HG03097 (cell line): ENCODE data around the gene SGCE.

ENCODE experiments used
- ATAC-seq: cut with Tn5 transposase; IDR thresholded peaks from one replicate; pipeline ENCODE4 v1.9.1; 2021; ENCODE audit not compliant: unreplicated experiment, low FRiP score

The SGCE gene

DNA sequence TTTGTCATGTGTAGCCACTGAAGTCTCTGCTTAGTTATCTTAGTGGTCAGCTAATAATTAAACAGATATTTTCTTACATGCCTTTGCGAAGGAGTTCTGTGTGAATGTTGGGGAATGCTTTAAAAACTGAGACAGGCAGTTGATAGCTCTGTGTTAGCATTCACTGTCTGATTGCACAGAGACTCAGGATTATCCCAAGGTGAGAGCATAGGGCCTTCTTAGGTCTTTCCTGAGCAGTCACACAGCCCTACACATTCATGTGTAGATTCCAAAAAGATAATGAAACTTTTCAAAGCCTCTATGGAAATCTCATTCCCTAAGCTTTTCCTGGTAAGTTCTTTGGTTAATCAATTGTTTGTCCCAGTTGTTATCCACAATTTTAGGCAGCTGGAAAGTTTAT, 78.6 kb downstream of the SGCE start:
- no peak for ATAC-seq

GRCh38 chr7:94576316-94576715, 79.6 kb downstream of the SGCE start:
- no peak for ATAC-seq

- ATAC-seq = no peak
Observed at GRCh38 chr7:94575646-94576045, 80.3 kb downstream of the SGCE start.

GRCh38 chr7:94571816-94572215, 84.1 kb downstream of the SGCE start:
- ATAC-seq = no peak

DNA sequence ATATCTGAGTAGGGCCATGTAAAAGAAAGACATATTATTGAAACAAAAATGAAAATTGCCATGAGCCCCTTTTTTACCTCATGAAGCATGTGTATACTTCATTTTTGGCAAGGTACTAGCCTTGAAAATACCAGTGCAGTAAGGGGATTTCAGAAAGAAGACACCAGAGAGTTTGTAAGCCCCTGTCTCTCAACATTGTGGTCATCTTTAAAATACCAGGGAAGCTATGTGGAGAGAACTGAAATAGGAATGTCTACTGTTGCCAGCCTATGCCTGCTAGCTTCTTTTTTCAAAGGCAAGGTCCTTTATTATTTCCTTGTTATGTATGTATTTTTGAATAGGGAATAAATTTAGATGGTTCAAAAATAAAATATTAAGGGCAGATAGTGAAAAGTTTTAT, 88.5 kb downstream of the SGCE start:
- no peak for ATAC-seq

DNA sequence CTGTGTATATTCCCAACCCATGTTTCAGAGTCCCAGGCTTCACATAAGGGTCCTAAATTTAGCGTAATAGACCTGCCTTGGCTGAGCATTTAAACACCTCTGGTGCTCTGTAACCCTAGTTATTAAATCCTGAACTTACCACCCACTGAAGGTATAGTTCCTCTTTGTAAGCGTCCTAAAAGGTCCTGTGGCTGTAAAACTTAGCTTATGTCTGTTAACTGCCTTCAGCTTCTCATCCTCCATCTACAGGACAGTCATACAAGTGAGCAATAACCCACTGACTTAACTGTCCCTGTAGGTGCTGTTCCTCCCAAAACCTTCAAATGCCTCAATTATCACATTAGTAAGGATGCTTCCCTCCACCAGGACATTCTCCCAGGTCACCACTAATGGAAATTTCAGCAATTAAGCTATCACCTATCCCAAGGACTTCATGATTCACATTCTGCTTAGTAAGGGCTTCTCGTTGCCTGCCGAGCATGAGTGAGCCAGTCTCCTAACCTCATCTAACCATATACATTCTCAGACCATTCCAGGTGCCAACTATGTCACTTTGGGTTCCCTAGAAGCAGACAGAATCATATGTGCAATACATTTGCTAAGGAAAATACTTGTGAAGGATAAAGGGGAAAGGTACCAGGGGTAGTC, 90.6 kb downstream of the SGCE start:
- ATAC-seq = no peak

DNA sequence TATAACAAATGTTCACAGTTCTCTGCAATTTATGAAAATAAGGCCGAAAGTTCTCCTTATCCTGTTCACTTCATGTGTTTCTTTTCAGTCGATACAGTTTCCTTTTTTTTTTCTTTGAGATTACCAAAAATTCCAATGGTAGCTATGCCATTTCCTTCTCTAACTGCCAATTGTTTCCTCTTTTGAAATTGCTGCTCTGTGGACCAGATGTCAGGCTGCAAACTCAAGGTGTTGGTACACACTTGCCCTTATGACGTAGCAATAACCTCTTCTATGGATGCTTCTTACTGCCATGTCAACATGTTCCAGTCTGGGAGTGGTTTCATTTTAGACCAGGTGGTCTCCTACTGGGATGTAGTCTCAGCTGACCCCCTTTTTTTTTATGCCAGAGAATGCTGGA, 93.4 kb downstream of the SGCE start:
- no peak for ATAC-seq

DNA sequence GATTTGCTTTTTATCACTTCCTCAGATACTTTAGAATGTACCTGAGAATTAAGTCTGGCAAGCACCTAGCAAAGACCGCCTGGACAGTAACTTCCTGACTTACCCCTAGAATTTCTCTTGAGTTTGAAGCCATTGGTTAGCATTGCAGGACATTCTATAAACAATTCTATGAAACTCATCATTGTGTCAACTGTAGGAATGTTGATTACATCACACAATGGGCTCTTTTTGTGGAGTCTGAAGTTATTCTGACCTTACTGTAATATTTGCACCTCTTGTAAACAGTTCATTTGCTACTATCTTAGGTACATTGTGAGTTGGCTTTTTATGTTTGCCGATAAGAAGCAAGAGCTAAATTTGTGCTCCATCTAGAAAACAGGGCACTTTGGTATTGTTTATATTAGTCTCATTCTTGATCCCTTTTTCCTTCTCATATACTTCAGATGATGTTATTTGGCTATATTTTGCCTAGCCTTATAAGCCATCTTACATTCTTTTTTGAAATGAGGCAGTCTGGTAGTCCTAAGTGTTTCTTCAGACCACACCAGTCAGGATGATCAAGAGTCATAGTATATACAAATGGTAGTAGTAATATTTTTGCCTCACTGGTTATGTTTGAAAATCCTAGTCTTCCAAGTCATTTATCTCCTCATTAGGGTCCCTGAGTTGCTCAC, 94.0 kb downstream of the SGCE start:
- ATAC-seq = no peak

DNA sequence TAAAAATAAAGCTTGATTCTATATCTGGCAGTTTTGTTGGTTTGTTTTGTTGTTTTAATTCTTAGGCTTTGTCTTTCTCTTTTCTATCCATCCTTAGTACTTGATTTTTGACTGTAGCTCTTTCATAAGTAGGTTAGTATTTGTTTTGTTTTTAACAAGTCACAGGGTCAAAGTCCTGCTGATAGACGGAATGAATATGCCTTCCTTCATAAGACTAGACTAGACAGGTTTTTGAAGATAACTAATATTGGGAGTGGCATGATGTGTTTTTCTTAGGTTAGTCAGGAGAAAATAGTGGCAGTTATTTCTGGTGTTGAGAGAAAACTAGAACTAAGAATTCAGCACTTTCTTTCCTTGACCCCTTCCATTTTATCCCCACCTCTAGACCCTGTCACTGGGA, 96.0 kb downstream of the SGCE start:
- ATAC-seq = no peak

DNA sequence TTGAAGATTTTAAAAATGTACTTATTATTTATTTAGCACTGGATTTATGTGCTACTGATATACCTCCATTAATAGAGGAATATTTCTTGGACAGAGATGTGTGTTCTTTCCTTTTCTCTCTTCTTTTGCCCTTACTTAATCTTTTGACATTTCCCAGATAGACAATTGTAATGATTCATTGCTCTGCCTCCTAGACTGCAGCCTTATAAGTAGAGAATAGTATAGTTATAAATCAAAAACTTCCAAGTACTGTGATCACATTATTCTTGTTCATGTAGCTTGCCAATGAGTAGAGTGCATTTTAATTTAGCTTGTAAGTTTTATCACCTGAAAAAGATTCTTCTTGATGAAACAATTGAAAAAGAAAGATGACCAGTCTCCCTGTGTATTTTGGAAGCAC, 98.7 kb downstream of the SGCE start:
- ATAC-seq = no peak

DNA sequence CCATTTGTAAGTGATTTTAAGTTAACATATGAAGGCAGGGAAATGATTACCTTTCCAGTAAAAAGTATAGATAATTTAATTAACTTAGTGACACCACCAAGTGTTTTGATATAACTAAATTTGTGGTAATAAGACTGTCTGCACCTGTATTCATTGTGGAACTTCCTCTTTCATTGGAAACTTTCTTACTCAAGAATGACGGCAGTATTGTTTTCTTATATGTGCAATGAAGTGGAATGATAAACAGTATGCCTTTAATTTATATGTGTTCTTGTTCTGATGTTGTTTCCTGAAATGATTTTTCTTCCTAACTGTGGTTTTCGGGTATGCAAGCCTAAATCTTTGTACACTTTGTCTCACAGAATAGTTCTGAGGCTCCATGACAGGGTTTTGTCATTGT, 99.9 kb downstream of the SGCE start:
- ATAC-seq = no peak

GRCh38 chr7:94547126-94547525, 108.8 kb downstream of the SGCE start:
- no peak for ATAC-seq

DNA sequence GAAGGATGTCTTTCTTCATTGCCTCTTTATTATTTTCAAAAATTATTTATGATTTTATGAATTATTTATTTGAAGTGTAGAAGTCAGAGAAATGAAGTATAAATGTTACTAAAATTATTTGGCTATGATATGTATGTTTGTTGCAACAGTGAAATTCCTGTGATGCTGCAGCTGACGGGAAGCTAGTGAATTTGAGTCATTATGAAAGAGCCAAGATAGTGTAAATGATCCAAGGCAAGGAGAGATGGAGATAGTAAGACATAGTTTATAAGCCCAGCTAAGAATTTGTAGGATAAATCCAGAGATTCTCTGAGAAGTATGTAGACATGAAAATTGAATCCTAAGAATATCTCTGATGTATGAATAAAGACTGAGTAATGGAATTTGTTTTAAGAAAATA, 115.5 kb downstream of the SGCE start:
- no peak for ATAC-seq
